ENCODE measurements around the gene BLOC1S3.

Gene BLOC1S3

GRCh38 chr19:45205810-45206209 is 27.2 kb downstream of the BLOC1S3 start:
- ATAC-seq: no peak
- TF ChIP-seq ESRRG (CRISPR knock-in tag; IDR thresholded peaks at IDR 0.05): no peak
- TF ChIP-seq GLIS3 (CRISPR knock-in tag; IDR thresholded peaks at IDR 0.05): no peak
- TF ChIP-seq, protein P1, sequence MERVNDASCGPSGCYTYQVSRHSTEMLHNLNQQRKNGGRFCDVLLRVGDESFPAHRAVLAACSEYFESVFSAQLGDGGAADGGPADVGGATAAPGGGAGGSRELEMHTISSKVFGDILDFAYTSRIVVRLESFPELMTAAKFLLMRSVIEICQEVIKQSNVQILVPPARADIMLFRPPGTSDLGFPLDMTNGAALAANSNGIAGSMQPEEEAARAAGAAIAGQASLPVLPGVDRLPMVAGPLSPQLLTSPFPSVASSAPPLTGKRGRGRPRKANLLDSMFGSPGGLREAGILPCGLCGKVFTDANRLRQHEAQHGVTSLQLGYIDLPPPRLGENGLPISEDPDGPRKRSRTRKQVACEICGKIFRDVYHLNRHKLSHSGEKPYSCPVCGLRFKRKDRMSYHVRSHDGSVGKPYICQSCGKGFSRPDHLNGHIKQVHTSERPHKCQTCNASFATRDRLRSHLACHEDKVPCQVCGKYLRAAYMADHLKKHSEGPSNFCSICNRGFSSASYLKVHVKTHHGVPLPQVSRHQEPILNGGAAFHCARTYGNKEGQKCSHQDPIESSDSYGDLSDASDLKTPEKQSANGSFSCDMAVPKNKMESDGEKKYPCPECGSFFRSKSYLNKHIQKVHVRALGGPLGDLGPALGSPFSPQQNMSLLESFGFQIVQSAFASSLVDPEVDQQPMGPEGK (CRISPR knock-in tag; IDR thresholded peaks at IDR 0.05; ENCODE audit: borderline replicate concordance): no peak
- TF ChIP-seq, protein P2, sequence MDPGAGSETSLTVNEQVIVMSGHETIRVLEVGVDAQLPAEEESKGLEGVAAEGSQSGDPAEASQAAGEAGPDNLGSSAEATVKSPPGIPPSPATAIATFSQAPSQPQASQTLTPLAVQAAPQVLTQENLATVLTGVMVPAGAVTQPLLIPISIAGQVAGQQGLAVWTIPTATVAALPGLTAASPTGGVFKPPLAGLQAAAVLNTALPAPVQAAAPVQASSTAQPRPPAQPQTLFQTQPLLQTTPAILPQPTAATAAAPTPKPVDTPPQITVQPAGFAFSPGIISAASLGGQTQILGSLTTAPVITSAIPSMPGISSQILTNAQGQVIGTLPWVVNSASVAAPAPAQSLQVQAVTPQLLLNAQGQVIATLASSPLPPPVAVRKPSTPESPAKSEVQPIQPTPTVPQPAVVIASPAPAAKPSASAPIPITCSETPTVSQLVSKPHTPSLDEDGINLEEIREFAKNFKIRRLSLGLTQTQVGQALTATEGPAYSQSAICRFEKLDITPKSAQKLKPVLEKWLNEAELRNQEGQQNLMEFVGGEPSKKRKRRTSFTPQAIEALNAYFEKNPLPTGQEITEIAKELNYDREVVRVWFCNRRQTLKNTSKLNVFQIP (CRISPR knock-in tag; IDR thresholded peaks at IDR 0.05; ENCODE audit: borderline replicate concordance, low read depth): no peak
- TF ChIP-seq ARNTL (CRISPR knock-in tag; IDR thresholded peaks at IDR 0.05; ENCODE audit: borderline replicate concordance, low read depth): no peak

- ATAC-seq: no peak
- TF ChIP-seq ZFP30 (CRISPR knock-in tag; IDR thresholded peaks at IDR 0.05) (no peak), ZNF565 (CRISPR knock-in tag; conservative IDR thresholded peaks at IDR 0.05; ENCODE audit: low read depth) (no peak), CSDC2 (CRISPR knock-in tag; IDR thresholded peaks at IDR 0.05) (no peak), TSHZ2 (CRISPR knock-in tag; IDR thresholded peaks at IDR 0.05) (no peak), OSR1 (CRISPR knock-in tag; IDR thresholded peaks at IDR 0.05) (no peak), RARB (CRISPR knock-in tag; IDR thresholded peaks at IDR 0.05) (no peak), SNAI2 (CRISPR knock-in tag; IDR thresholded peaks at IDR 0.05) (no peak), ZNF70 (CRISPR knock-in tag; IDR thresholded peaks at IDR 0.05) (no peak), ISL1 (CRISPR knock-in tag; IDR thresholded peaks at IDR 0.05) (no peak), ZNF8 (CRISPR knock-in tag; IDR thresholded peaks at IDR 0.05) (no peak), TCF4 (CRISPR knock-in tag; IDR thresholded peaks at IDR 0.05; ENCODE audit: borderline replicate concordance) (no peak), ZFP3 (CRISPR knock-in tag; IDR thresholded peaks at IDR 0.05) (no peak), ESRRG (CRISPR knock-in tag; IDR thresholded peaks at IDR 0.05) (no peak), CREB5 (CRISPR knock-in tag; IDR thresholded peaks at IDR 0.05; ENCODE audit: low read depth) (no peak), TOX (CRISPR knock-in tag; IDR thresholded peaks at IDR 0.05; ENCODE audit: borderline replicate concordance) (no peak), ARNTL (CRISPR knock-in tag; IDR thresholded peaks at IDR 0.05; ENCODE audit: borderline replicate concordance, low read depth) (no peak), BACH2 (CRISPR knock-in tag; IDR thresholded peaks at IDR 0.05; ENCODE audit: borderline replicate concordance) (no peak)
- TF ChIP-seq, protein P3, sequence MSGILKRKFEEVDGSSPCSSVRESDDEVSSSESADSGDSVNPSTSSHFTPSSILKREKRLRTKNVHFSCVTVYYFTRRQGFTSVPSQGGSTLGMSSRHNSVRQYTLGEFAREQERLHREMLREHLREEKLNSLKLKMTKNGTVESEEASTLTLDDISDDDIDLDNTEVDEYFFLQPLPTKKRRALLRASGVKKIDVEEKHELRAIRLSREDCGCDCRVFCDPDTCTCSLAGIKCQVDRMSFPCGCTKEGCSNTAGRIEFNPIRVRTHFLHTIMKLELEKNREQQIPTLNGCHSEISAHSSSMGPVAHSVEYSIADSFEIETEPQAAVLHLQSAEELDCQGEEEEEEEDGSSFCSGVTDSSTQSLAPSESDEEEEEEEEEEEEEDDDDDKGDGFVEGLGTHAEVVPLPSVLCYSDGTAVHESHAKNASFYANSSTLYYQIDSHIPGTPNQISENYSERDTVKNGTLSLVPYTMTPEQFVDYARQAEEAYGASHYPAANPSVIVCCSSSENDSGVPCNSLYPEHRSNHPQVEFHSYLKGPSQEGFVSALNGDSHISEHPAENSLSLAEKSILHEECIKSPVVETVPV (CRISPR knock-in tag; IDR thresholded peaks at IDR 0.05): no peak
- TF ChIP-seq, protein P2 (CRISPR knock-in tag; IDR thresholded peaks at IDR 0.05; ENCODE audit: borderline replicate concordance, low read depth): no peak
Observed at GRCh38 chr19:45206328-45206727, 27.7 kb downstream of the BLOC1S3 start.
